ENCODE data around the gene INHBB. TPM values are rescaled to one million over a fixed set of nuclear protein-coding genes. Genes with fewer than 3 reads are reported as not detected.

The INHBB gene
- total and polyA plus RNA-seq, 2 of the 4 experiments (the other 2 are of a cell fraction), result 0.18 to 0.92 TPM

GRCh38 chr2:120383631-120384340 lies 37.9 kb downstream of the INHBB start:
- Histone ChIP-seq H3K4me1 (ENCODE audit: control insufficient read depth, insufficient read depth, low read length) (no peaks in the 10 kb centered on the region), H2BK20ac (ENCODE audit: low read depth, low read length) (no peak overlapping the region), H2BK15ac (ENCODE audit: low read depth, low read length) (no peak overlapping the region), H3K14ac (replicated peaks; ENCODE audit: low read depth, low read length) (no peak overlapping the region), H2AK5ac (ENCODE audit: low read depth, low read length) (no peak overlapping the region), H3K56ac (ENCODE audit: extremely low read depth, insufficient read depth, low read length) (no peak overlapping the region), H2BK120ac (ENCODE audit: low read depth, low read length) (no peak overlapping the region), H2AK9ac (replicated peaks; ENCODE audit: low read depth, low read length, poor library complexity) (no peak overlapping the region), H3K23ac (ENCODE audit: low read depth, low read length) (no peak overlapping the region), H2BK5ac (ENCODE audit: low read depth, low read length, poor library complexity, severe bottlenecking) (no peak overlapping the region), H4K20me1 (ENCODE audit: insufficient read depth, low read length) (no peaks in the 10 kb centered on the region; the same call in 1 of the 2 replicates), H3K9me3 (ENCODE audit: control insufficient read depth, insufficient read depth, low read length) (no peaks in the 10 kb centered on the region), H3K9me1 (ENCODE audit: insufficient read depth, low read length) (no peaks in the 10 kb centered on the region), H4K91ac (ENCODE audit: insufficient read depth, low read depth, low read length) (no peak overlapping the region), H3K4me3 (ENCODE audit: insufficient read depth, low read depth, low read length) (no peak overlapping the region), H3K27me3 (ENCODE audit: control insufficient read depth, insufficient read depth, low read length) (peaks cover 85% of the 10 kb centered on the region), H3K4me2 (ENCODE audit: low read depth, low read length) (no peak overlapping the region), H3K36me3 (ENCODE audit: control insufficient read depth, insufficient read depth, low read length) (no peaks in the 10 kb centered on the region), H3K18ac (ENCODE audit: low read depth, low read length) (no peak overlapping the region), H3K4ac (ENCODE audit: low read depth, low read length) (no peak overlapping the region), H3K79me1 (ENCODE audit: low read depth in 1 of 2, low read length in 2 of 2) (no peaks in the 10 kb centered on the region), H2AFZ (replicated peaks; ENCODE audit: low read length, poor library complexity) (no peak overlapping the region), H4K8ac (ENCODE audit: low read depth in 2 of 2, low read length in 2 of 2) (no peak overlapping the region), H3K9ac (ENCODE audit: low read depth, low read length) (no peak overlapping the region), H4K5ac (ENCODE audit: low read depth, low read length) (no peak overlapping the region), H3K27ac (ENCODE audit: insufficient read depth, low read length) (no peak overlapping the region)
- ATAC-seq (ENCODE audit: low read depth), result no peak
- TF ChIP-seq RCOR1 (IDR thresholded peaks at IDR 0.05; ENCODE audit: insufficient replicate concordance, low read length) (no peak), USF2 (IDR thresholded peaks at IDR 0.05; ENCODE audit: low read depth, low read length) (no peak), BHLHE40 (IDR thresholded peaks at IDR 0.05; ENCODE audit: low read depth, low read length) (no peak), MAFK (IDR thresholded peaks at IDR 0.05; ENCODE audit: low read depth, low read length) (no peak), CTCF (conservative IDR thresholded peaks at IDR 0.05; ENCODE audit: low read depth, low read length) (no peak), FOS (IDR thresholded peaks at IDR 0.05; ENCODE audit: low read depth, low read length) (no peak), RFX5 (IDR thresholded peaks at IDR 0.05; ENCODE audit: low read depth, low read length) (no peak), MAZ (IDR thresholded peaks at IDR 0.05; ENCODE audit: borderline replicate concordance, low read depth, low read length) (no peak)
- BruUV-seq (replicated peaks), result no TSS peak
- POLR2A ChIA-PET (ENCODE audit: unreplicated experiment), result no interaction called here
- CTCF ChIA-PET, result no interaction called here
- 73% methylated on average over 4 of the region's 13 CpGs; no CpG with 5 or more reads in 1 of the 2 experiments for WGBS, 2 experiments (ENCODE audit: extremely low coverage in 2 of 2, insufficient read length in 1 of 2)
- intact Hi-C loops (cut with micrococcal nuclease) (no loop called here), dilution Hi-C loops (cut with HindIII; ENCODE audit: low sequenced_read_pairs, unreplicated experiment) (no loop called here), in situ Hi-C loops (cut with MboI; ENCODE audit: low sequenced_read_pairs) (no loop called here)
- DNase-seq, result no peak

All from IMR-90 (cell line).